ENCODE measurements around the gene FBXO33. TPM values are rescaled to one million over a fixed set of nuclear protein-coding genes. Genes with fewer than 3 reads are reported as not detected.

FBXO33 gene
- total RNA-seq, 1 experiment from 2014 or later = 9.7 TPM

- TF ChIP-seq CTCF (IDR thresholded peaks at IDR 0.05 in 2 of 3, conservative IDR thresholded peaks at IDR 0.05 in 1 of 3; ENCODE audit: borderline replicate concordance in 1 of 3, insufficient read depth in 1 of 3, low read depth in 2 of 3, low read length in 2 of 3) = no peak
Measured at GRCh38 chr14:39351708-39352107, 80.5 kb downstream of the FBXO33 start (continued).

GRCh38 chr14:39350866-39351265 is 81.4 kb downstream of the FBXO33 start:
- H2AFZ ChIP-seq (ENCODE audit: low read depth, low read length, poor library complexity, severe bottlenecking) = no peak overlapping the region
- no peaks in the 10 kb centered on the region for H3K4me1 ChIP-seq (ENCODE audit: control insufficient read depth in 1 of 2, insufficient read depth in 2 of 2, low read length in 2 of 2)
- H3K4me3 ChIP-seq (replicated peaks in 1 of 2; ENCODE audit: low read depth in 1 of 2, low read length in 2 of 2) = no peak overlapping the region
- POLR2A ChIA-PET = no interaction called here
- no peaks in the 10 kb centered on the region for H3K9me2 ChIP-seq (ENCODE audit: insufficient read depth)
- no peaks in the 10 kb centered on the region for H4K20me1 ChIP-seq (ENCODE audit: insufficient read depth)
- H3K79me2 ChIP-seq (ENCODE audit: insufficient read depth, low read length) = no peaks in the 10 kb centered on the region
- intact Hi-C loops (cut with micrococcal nuclease) = no loop called here
- CTCF ChIA-PET = no interaction called here
- H3K4me2 ChIP-seq (ENCODE audit: low read length) = no peak overlapping the region
- H3K36me3 ChIP-seq (ENCODE audit: control insufficient read depth in 1 of 2, insufficient read depth in 2 of 2, low read length in 2 of 2) = no peaks in the 10 kb centered on the region; a peak in 2 of 4 replicates
- no TSS peak for BruUV-seq (replicated peaks)
- H3K27ac ChIP-seq (ENCODE audit: low read depth, low read length) = no peak overlapping the region
- RAD21 ChIA-PET (ENCODE audit: low non-redundant PET in 1 of 2, low total read pairs in 2 of 2, uncharacterized antibody in 2 of 2, unreplicated experiment in 2 of 2) = no interaction called here
- no peak for DNase-seq (ENCODE audit: low read depth, low spot score)
- no peak overlapping the region for H3K9ac ChIP-seq (ENCODE audit: low read length)
- no peaks in the 10 kb centered on the region for H3K27me3 ChIP-seq (ENCODE audit: insufficient read depth, low read length)
- ATAC-seq = no peak
- TF ChIP-seq ZFX (IDR thresholded peaks at IDR 0.05) = no peak
- no peaks in the 10 kb centered on the region; a peak in 1 of 4 replicates for H3K9me3 ChIP-seq (ENCODE audit: control insufficient read depth in 1 of 2, insufficient read depth in 1 of 2, low read depth in 1 of 2, low read length in 2 of 2)

Other genes starting within 250 kb of the FBXO33 start
- gene MIA2, start 198.5 kb downstream of the FBXO33 start, total RNA-seq (2021; ENCODE audit: unreplicated experiment) = 31.1 TPM

Data from HCT116 (cell line).